Activated CD4-positive, alpha-beta T cell treated with anti-CD3 and anti-CD28 coated beads, Interleukin-2, amount 10 ng/mL, durations not matched to agents 24 days and 14 days (primary cell): ENCODE data around the gene CFH. TPM values are rescaled to one million over a fixed set of nuclear protein-coding genes. Genes with fewer than 3 reads are reported as not detected.
"Not testable (repeated sequence)": the region's sequence is repeated elsewhere in the genome, so short reads cannot be mapped to it uniquely, and the experiment has no call there.

Experiments
- DNase-seq: peaks from one replicate; pipeline ENCODE4 v3.0.0; 2022
- H3K27ac Mint-ChIP-seq: one replicate; pipeline ENCODE4 v1.8.0; 2022; ENCODE audit warnings: mild to moderate bottlenecking, mixed read lengths
- H3K27me3 Mint-ChIP-seq: one replicate; pipeline ENCODE4 v1.8.0; 2022; ENCODE audit warnings: mixed read lengths
- H3K36me3 Mint-ChIP-seq: one replicate; pipeline ENCODE4 v1.8.0; 2022; ENCODE audit warnings: low read depth, mild to moderate bottlenecking, mixed read lengths
- H3K4me1 Mint-ChIP-seq: one replicate; pipeline ENCODE4 v1.8.0; 2021; ENCODE audit warnings: mixed read lengths
- H3K4me3 Mint-ChIP-seq: one replicate; pipeline ENCODE4 v1.8.0; 2022; ENCODE audit warnings: mild to moderate bottlenecking, moderate library complexity, mixed read lengths
- H3K9me3 Mint-ChIP-seq: one replicate; pipeline ENCODE4 v1.8.0; 2021; ENCODE audit warnings: mixed read lengths
- intact Hi-C: fragments of 100-400 bp; cut with micrococcal nuclease; formaldehyde crosslinking; loops from one replicate; pipeline ENCODE4 v1.15.1; 2023
- total RNA-seq: library from RNA; stranded (reverse); gene quantifications from 2 replicates; pipeline ENCODE4 v1.2.3, GENCODE V29; 2022

CFH gene
- total RNA-seq, 1 donor from 2014 or later: 0.16 TPM

DNA sequence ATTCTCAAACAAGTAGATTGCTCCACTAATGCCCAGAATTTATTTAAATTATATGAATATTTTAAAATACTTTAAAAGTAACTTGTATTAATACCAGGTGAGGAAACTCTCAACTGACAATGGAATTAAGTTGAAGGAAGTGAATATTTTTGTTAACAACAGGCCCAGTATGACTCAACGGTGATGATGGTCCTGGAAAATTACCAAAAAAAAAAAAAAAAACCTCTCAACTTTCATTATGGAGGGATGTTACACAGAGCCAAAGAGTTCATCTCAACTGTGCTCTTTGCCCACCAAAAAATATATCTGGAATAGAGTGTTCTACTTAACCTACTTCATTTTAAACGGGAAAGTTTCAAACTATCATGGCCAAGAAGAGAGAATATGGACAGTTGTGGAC is 28.3 kb downstream of the CFH start:
- no peak overlapping the region for H3K27ac Mint-ChIP-seq
- peaks cover 3% of the 10 kb centered on the region for H3K4me1 Mint-ChIP-seq
- no peak for DNase-seq
- H3K27me3 Mint-ChIP-seq: peaks cover 2% of the 10 kb centered on the region
- no peaks in the 10 kb centered on the region for H3K9me3 Mint-ChIP-seq
- intact Hi-C loops: no loop called here
- no peak overlapping the region for H3K4me3 Mint-ChIP-seq
- H3K36me3 Mint-ChIP-seq: no peaks in the 10 kb centered on the region

DNA sequence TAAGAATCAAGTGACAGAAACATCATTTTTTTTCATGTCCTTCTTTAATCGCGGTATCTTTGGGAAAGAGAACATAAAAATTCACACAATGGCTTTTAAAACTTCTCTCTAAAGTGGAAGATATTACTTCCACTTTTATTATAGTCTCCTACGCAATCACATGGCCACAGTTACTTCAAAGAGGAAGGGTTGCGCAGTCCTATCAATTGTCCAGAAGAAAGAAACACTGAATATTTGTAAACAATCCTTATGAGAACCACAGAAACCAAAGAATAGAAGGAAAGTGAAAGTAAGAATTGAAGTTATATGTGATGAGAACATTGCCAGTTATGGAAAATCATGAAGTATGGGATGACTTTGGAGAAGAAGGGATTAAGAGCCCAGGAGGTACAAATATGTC is 32.6 kb downstream of the CFH start:
- Mint-ChIP-seq H3K27me3 (peaks cover 2% of the 10 kb centered on the region), H3K4me3 (no peak overlapping the region), H3K36me3 (no peaks in the 10 kb centered on the region), H3K9me3 (no peaks in the 10 kb centered on the region), H3K4me1 (peaks cover 3% of the 10 kb centered on the region), H3K27ac (no peak overlapping the region)
- DNase-seq: no peak
- intact Hi-C loops: no loop called here

DNA sequence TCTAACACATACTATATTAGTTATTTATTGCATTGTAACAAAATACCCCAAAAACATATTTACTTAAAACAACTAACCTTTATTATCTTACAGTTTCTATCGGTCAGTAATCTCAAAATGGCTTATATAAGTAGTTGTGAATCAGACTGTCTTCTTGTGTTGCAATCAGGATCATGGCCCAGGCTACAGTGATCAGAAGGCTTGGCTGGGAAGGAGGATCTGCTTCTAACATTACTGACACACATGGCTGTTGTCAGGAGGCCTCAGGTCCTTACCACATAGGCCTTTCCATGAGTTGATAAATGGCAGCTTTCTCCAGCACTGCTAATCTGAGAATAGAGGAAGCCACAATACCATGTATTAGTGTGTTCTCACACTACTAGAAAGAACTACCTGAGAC is 33.7 kb downstream of the CFH start:
- no peak overlapping the region for H3K27ac Mint-ChIP-seq
- no peak overlapping the region for H3K4me3 Mint-ChIP-seq
- no peak for DNase-seq
- H3K36me3 Mint-ChIP-seq: no peaks in the 10 kb centered on the region
- peaks cover 3% of the 10 kb centered on the region for H3K4me1 Mint-ChIP-seq
- H3K9me3 Mint-ChIP-seq: no peaks in the 10 kb centered on the region
- intact Hi-C loops: no loop called here
- peaks cover 2% of the 10 kb centered on the region for H3K27me3 Mint-ChIP-seq

DNA sequence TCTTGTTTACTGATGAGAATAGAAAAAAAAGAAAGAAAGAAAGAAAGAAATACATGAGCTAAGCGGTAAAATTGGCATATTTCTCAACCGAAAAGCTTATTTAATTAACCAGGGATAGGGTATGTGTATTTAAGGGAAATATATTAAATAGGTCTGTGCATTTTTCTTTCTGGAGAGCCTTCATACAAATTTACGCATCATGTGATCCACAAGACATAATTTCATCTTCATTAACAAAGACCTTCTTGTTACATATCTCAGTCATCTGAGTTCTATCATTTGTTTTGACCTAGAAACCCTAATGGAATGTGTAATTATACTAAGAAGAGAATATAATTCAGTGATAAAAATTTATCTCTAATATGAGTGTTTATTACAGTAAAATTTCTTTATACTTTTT is 37.2 kb downstream of the CFH start:
- Mint-ChIP-seq H3K4me3 (no peak overlapping the region), H3K27ac (no peak overlapping the region), H3K9me3 (no peaks in the 10 kb centered on the region), H3K4me1 (peaks cover 3% of the 10 kb centered on the region), H3K27me3 (peaks cover 2% of the 10 kb centered on the region), H3K36me3 (no peaks in the 10 kb centered on the region)
- intact Hi-C loops: no loop called here
- no peak for DNase-seq

DNA sequence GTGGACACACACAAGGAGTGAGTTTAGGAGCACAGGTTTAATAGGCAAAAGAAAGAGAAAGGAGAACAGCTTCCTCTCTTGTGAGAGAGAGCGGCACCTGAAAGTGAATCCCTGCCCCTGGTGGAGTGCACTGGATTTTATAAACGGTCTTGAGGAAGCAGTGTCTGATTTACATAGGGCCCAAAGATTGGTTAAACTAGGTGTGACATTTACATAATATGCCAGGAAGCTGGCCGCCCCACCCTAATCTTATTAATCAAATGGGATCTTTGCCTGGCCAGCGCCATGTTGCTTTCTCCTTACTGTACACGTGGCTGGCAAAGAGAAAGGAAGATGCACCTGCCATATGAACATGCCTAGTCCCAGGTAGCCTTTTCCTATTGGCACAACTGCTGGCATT is 38.7 kb downstream of the CFH start:
- Mint-ChIP-seq H3K27ac (no peak overlapping the region), H3K9me3 (no peaks in the 10 kb centered on the region), H3K4me1 (no peaks in the 10 kb centered on the region), H3K4me3 (no peak overlapping the region), H3K36me3 (no peaks in the 10 kb centered on the region), H3K27me3 (no peaks in the 10 kb centered on the region)
- DNase-seq: no peak
- intact Hi-C loops: no loop called here

DNA sequence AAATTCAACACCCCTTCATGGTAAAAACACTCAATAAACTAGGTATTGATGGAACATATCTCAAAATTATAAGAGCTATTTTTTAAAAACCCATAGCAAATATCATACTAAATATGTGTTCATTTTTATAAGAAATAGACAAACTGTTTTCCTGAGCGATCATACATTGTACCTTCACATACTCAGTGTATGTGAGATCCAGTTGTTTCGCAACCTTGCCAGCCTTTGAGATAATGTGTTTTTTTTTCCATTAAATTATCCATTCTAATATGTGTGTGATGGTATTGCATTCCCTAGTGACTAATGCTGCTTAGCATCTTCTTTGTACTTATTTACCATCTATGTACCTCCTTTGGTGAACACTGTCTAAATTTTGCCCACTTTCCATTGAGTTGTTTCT is 47.1 kb downstream of the CFH start:
- no peaks in the 10 kb centered on the region for H3K36me3 Mint-ChIP-seq
- no peaks in the 10 kb centered on the region for H3K27me3 Mint-ChIP-seq
- intact Hi-C loops: no loop called here
- no peak overlapping the region for H3K27ac Mint-ChIP-seq
- peaks cover 4% of the 10 kb centered on the region for H3K9me3 Mint-ChIP-seq
- H3K4me3 Mint-ChIP-seq: no peak overlapping the region
- no peaks in the 10 kb centered on the region for H3K4me1 Mint-ChIP-seq
- DNase-seq: no peak

DNA sequence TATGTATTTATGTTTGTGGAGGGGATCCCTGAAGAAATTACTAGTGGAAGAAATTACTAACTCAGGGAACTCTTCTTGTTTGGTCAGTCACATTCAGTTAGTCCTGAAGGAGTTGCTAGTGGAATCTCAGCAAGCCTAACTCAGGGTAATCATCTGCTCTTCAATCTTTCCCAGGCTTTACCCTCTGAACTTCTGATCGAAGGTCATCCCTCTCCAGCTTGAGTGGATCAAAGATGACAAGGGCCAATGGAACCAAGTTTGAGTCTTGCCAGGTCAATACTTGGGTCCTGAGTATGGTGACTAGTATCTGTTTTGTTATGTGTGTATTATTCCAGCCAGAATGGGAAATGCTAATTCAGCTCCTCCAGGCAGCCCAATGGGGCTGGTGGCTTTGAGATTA is 49.3 kb downstream of the CFH start:
- no peak overlapping the region for H3K4me3 Mint-ChIP-seq
- no peaks in the 10 kb centered on the region for H3K36me3 Mint-ChIP-seq
- peaks cover under 1% of the 10 kb centered on the region for H3K9me3 Mint-ChIP-seq
- intact Hi-C loops: no loop called here
- H3K27me3 Mint-ChIP-seq: no peaks in the 10 kb centered on the region
- no peaks in the 10 kb centered on the region for H3K4me1 Mint-ChIP-seq
- H3K27ac Mint-ChIP-seq: no peak overlapping the region
- DNase-seq: no peak

DNA sequence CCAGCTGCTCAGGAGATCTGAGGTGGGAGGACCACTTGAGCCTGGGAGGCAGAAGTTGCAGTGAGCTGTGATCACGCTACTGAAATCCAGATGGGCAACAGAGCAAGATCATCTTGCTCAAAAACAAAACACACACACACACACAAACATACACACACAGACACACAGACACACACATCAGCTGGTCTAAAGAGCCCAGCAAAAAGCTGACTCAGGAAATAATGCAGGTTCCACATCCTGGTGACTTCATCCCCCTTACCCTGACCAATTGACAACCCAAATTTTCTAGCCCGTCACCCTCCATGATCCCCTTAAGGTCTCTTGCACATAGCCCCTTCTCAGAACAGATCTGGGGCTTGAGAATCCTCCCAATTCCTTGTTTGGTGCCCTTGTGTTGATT is 58.0 kb downstream of the CFH start:
- H3K4me3 Mint-ChIP-seq, H3K4me1 Mint-ChIP-seq, DNase-seq, H3K9me3 Mint-ChIP-seq, H3K27me3 Mint-ChIP-seq, intact Hi-C loops, H3K27ac Mint-ChIP-seq, H3K36me3 Mint-ChIP-seq: not testable (repeated sequence)

DNA sequence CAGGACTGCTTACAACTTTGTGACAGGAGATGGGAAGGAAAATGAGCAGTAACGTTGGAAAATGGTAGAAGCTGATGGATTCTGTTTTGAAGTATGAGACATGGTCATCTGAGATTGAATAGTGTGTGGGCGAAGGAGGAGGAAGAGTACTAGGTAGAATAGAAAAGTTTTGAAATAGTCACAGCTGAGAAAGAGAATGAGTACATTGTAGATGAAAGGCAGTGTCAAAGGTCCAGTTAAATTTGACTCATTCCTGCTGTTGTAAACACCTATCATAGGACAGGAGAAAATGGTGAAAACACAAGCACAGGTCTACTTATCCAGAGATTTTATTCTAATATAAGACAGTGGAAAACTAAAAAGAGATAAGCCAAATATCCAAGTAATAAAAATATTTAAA is 66.0 kb downstream of the CFH start:
- H3K9me3 Mint-ChIP-seq: no peaks in the 10 kb centered on the region
- DNase-seq: no peak
- no peak overlapping the region for H3K4me3 Mint-ChIP-seq
- H3K27ac Mint-ChIP-seq: no peak overlapping the region
- intact Hi-C loops: no loop called here
- H3K36me3 Mint-ChIP-seq: no peaks in the 10 kb centered on the region
- no peaks in the 10 kb centered on the region for H3K27me3 Mint-ChIP-seq
- H3K4me1 Mint-ChIP-seq: no peaks in the 10 kb centered on the region

DNA sequence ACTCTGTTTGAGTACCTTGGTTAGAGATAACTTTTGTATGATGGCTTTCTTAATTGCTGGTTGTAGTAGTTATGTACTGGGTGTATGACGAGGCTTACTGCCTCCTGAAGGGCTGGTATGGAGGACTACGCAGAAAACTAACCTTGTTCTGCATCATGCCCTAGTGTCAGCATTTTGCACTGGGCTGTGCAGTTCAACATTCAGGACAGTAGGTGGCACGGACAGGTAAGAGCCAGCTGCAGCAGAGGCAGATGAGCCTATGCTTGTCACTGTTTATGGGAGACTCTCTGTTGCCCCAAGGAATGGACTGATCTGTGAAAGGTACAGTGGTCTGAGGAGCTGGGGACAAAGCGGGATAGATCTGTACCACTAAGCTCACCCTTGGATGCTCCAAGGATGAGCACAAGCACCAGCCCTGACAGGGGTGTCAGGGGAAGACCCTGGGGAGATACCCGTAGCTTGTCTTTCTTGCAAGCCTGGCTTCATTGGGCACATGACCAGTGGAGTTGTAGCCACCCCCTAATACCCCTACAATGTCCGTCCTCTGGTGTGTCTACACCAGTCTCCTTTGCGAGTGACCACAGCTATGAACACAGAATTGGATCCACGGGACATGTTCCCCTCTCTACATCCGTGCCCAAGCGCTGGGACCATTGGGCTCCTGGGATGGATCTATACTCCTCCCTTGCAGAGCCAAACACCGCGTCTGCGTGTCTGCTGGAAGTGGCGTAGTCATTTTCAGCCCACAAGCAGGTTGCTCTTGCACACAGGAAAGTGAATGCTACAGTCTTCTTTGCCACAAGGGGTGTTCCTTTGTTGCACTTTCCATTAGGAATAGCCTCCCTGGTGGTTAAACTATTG is 71.7 kb downstream of the CFH start:
- Mint-ChIP-seq H3K27me3 (no peaks in the 10 kb centered on the region), H3K36me3 (no peaks in the 10 kb centered on the region), H3K4me1 (no peaks in the 10 kb centered on the region), H3K9me3 (no peaks in the 10 kb centered on the region), H3K27ac (no peak overlapping the region), H3K4me3 (no peak overlapping the region)
- intact Hi-C loops: loop anchor here (1.0 kb wide), 1 partner anchor 634 kb away; no protein-coding TSS in a partner anchor
- DNase-seq: peak; percentile 87

DNA sequence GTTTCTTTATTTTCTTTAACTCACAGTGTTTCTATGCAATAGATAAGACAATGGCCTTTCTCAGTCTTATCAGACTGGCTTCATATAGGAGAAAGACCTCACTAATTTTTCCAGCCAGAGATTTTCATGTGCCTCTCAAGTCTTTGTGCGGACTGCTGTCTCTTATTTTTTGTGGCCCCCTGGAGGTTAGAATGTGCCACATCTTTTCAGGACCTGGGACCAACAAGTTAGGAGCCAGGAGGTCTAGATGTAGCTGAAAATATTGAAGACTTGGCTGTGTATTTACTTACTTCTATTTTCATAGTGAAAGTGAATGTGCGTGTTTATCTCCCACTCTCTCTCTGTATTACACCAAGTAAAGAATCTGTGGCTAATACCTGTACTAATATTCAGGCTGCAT is 80.7 kb downstream of the CFH start:
- no peak overlapping the region for H3K4me3 Mint-ChIP-seq
- H3K9me3 Mint-ChIP-seq: no peaks in the 10 kb centered on the region
- DNase-seq: no peak
- H3K27me3 Mint-ChIP-seq: peaks cover 1% of the 10 kb centered on the region
- H3K36me3 Mint-ChIP-seq: no peaks in the 10 kb centered on the region
- intact Hi-C loops: no loop called here
- no peaks in the 10 kb centered on the region for H3K4me1 Mint-ChIP-seq
- no peak overlapping the region for H3K27ac Mint-ChIP-seq

DNA sequence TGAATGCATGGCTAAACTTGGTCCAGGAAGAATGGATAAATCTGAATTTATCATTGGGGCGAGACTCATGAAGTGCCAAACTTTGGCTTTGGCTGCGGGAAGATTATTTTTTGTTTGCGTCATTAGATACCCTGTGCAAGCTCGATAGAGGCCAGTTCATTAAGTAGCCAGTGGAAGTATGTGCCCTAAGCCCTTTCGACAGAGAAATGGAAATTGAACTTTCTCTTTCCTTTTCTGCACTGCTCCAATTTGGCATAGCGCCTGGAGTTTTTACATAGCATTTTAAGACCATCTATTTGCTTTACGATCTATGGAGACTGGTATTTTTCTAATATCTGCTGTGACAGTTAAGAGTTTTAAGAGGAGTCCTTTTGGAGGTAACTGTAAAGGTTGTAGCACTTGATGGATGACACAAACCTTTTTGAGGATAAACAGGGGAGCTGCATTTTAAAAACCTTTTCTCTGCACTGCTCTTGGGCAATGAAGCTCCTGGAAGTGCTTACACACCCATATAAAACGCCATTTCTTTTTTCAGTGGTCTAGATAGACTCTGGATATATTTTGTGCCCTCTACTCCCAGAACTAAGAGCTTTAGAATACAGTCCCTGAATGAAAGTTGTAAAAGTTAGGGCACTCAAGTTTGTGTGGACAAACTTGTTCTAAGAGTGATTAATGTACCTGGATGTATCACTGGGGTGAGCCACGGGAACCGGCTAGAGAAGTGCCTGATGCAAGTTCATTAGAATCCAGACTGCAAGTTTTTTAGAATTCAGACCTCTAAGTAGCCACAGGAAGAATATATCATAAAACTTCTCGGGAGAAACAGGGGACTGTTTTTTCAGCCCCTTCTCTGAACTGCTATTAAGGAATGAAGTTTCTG is 81.5 kb downstream of the CFH start:
- H3K27me3 Mint-ChIP-seq: peaks cover 1% of the 10 kb centered on the region
- no peak overlapping the region for H3K4me3 Mint-ChIP-seq
- intact Hi-C loops: no loop called here
- H3K27ac Mint-ChIP-seq: no peak overlapping the region
- no peak for DNase-seq
- no peaks in the 10 kb centered on the region for H3K9me3 Mint-ChIP-seq
- H3K36me3 Mint-ChIP-seq: no peaks in the 10 kb centered on the region
- no peaks in the 10 kb centered on the region for H3K4me1 Mint-ChIP-seq

DNA sequence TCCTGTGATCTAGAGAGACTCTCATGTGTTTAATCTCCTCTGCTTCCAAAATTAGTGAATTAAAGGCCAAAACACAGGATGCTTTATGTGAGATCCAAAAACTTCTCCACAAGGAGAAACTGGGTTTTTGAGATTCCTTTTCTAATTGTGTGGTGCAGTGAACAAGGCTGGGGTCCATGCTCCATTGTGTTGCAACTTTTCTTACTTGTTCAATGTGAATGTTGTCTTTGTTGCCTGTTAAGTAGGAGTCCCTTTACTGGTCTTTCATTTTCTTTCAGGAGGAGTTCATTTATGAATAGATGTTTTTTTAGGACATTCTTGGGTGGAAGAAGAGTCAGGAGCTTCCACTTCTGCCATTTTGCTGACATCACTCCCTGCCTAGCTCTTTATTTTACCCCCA is 82.2 kb downstream of the CFH start:
- intact Hi-C loops: no loop called here
- no peaks in the 10 kb centered on the region for H3K9me3 Mint-ChIP-seq
- no peak for DNase-seq

DNA sequence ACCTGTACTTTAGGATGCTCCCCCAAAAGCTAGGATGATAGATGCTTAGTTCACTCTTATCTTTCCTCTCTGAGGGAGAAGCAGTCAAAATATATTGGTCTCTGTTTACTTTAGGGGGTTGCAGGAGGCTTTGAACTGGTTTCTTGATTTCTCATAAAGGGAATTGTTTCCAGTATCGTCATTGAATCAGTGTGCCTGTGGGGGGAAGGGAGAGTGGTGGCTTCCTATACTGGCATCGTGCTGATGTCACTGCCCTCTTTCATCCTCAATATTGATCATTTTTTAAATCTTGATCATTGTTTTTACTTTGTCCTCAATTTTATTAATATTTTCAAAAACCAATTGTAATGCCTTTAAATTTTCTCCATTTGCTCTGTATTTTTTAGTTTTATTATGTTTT is 82.6 kb downstream of the CFH start:
- Mint-ChIP-seq H3K4me1 (no peaks in the 10 kb centered on the region), H3K27ac (no peak overlapping the region), H3K36me3 (no peaks in the 10 kb centered on the region), H3K4me3 (no peak overlapping the region), H3K9me3 (no peaks in the 10 kb centered on the region), H3K27me3 (peaks cover 1% of the 10 kb centered on the region)
- intact Hi-C loops: no loop called here
- DNase-seq: no peak

More for the DNA sequence above, 82.2 kb downstream of the CFH start:
- Mint-ChIP-seq H3K4me1 (no peaks in the 10 kb centered on the region), H3K36me3 (no peaks in the 10 kb centered on the region), H3K27ac (no peak overlapping the region), H3K4me3 (no peak overlapping the region), H3K27me3 (peaks cover 1% of the 10 kb centered on the region)
